Glomerular visceral epithelial cell (primary cell): Measurements from ENCODE around the gene SCAMP1.
A peak's percentile ranks its signal among the peaks of the same experiment; 100 is the strongest.
"Not testable (repeated sequence)": the region's sequence is repeated elsewhere in the genome, so short reads cannot be mapped to it uniquely, and the experiment has no call there.

Experiments used
- DNase-seq: peaks from one replicate; pipeline ENCODE4 v3.0.0-alpha.2; 2016; ENCODE audit errors: extremely low spot score

SCAMP1 gene, protein sequence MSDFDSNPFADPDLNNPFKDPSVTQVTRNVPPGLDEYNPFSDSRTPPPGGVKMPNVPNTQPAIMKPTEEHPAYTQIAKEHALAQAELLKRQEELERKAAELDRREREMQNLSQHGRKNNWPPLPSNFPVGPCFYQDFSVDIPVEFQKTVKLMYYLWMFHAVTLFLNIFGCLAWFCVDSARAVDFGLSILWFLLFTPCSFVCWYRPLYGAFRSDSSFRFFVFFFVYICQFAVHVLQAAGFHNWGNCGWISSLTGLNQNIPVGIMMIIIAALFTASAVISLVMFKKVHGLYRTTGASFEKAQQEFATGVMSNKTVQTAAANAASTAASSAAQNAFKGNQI

GRCh38 chr5:78359831-78360673 is at the start of gene SCAMP1:
Gene SCAMP1, plus strand, starts transcription at chr5:78360617. Its CDS starts 55 bp downstream, at chr5:78360672.
- DNase-seq = peak; percentile 96

DNA sequence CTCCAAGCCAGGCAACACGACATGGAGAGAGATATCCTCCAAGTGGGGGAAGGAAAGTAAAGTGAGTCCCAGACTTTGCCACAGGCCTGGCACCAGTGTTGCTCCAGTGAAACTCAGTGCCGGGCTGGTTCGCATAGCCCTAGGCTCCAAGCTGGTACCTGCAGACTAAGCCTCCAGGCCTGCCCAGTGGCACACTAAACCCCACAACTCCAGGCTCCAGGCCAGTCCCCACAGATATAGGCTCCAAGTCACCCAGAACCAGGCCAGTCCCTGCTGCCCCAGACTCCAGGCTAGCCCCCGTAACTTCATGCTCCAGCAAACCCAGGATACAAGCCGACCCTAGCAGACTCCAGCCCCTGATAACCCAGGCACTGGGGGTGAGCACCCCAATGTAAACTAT is 42.9 kb upstream of the SCAMP1 start:
- no peak for DNase-seq

DNA sequence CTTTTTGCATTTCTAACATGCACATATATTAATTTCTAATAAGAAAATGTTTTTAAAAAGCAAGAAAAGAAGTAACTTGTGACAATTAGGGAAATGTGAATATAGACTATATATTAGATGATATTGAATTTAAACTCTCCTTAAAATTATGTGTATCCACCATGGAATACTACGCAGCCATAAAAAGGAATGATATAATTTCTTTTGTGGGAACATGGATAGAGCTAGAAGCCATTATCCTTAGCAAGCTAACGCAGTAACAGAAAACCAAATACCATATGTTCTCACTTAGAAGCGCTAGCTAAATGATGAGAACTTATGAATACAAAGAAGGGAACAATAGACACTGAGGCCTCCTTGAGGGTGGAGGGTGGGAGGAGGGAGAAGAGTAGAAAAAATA is 42.1 kb upstream of the SCAMP1 start:
- DNase-seq = no peak

DNA sequence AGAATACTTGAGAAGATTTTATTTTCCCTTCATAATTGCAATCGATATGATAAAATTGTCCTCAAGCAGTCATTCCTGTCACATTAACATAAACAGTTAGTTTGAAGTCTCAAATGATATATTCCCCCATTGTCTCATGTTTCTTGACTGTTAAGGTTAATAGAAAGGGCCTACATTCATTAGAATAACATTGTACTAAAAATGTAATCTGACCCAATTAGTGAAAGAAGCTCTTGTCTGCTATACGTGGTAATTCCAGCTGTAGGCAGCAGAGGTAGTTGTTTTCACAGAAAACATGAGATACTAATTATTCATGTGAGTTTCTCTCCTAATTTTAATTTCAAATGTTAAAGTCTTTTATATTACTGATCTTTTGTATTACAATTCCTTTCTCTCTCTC is 40.0 kb upstream of the SCAMP1 start:
- peak; percentile 6 for DNase-seq

- no peak for DNase-seq
These were observed 37.2 kb upstream of the SCAMP1 start for GRCh38 chr5:78323241-78323640.

DNA sequence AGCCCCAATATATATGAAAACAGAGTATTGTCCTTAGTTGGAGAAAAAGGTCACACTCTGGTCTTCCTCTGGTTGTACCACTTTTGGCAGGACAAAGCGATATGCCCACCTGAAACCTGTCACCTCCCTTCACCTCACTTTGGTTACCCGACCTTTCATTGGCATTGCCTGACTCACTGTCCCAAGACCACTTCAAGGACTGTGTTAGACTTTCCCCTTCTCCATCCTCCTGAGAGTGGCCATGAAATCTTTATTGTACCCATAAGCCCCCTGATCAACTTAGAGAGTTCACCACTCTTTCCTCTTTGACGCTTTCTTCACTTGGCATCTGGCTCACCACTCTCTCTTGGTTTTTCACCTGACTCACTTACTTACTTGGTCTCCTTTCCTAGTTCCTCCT is 33.5 kb upstream of the SCAMP1 start:
- no peak for DNase-seq

DNA sequence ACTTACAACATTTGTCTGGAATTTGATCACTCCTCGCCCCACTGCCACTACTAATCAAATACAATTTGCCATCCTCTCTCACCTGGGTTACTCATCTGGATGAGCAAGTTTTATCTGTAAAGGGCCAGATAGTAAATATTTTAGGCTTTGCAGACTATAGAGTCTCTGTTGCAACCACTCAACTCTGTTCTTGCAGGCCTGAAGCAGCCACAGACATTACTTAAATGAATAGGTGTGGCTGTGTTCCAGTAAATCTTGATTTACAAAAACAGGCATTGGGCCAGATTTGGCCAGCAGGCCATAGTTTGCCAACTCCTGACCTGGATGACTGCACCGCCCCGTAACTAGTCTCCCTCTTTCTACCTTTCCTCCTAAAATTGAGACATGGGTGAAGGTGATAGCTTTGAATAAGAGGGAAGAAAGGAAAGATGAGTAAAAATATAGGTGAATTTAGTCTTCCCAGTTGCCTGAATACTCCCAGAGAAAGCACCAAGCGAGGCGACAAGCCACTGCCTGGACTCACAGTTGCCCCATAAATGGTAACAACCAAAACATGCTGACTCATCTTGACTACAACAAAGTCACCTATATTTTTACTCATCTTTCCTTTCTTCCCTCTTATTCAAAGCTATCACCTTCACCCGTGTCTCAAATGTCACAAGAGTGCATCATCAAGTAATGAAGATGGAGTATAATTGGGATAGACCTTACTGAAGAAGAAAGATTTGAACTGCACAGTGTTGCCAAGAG is 32.5 kb upstream of the SCAMP1 start:
- no peak for DNase-seq

- no peak for DNase-seq
These were observed 31.7 kb upstream of the SCAMP1 start for GRCh38 chr5:78328585-78329173.

DNA sequence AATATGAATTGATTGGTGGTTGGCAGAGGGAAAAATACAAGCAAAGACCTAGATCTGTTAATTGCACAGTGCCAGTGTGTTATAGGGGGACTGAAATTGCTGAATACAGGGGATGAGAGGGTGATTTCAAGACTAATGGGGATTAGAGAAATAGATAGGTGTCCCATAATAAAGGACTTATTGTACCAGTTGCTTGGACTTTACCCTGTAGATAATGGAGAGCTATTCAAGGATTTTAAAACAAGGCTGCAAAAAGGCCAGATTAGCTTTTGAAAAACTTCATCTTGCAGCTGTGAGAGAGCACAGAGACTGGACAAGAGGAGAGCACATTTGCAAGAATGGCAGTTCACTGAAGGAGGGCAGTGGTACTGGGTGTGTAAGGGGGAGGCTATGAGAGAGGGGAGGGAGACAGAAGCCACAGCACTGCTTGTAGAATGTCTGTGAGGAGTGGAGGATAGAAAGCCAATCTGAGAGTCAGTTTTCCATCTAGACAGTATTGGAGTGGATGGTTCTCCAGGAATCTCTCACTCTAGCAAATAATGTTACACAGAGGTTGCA is 28.8 kb upstream of the SCAMP1 start:
- DNase-seq = no peak

DNA sequence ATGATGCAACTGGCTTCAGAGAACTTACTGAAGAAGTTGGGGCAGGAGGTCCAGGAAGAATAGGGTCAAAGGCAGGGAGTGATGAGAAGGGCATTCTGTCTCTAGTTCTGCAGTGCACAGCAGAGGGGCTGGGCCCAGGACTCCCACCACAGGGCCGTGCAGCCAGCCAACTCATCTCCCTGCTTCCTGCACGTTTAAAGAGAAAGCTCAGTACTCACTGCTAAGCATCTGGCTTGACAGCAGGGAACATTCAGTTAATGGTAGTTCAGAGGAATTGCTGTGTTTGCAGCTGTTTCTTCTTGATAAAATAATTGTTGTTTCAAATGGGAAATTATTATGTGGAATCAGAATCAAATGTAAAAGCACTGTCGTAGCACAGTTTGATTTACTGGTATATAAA is 25.6 kb upstream of the SCAMP1 start:
- DNase-seq = no peak

GRCh38 chr5:78335976-78336375 is 24.4 kb upstream of the SCAMP1 start:
- no peak for DNase-seq

GRCh38 chr5:78336698-78337097 is 23.7 kb upstream of the SCAMP1 start:
- DNase-seq = no peak

DNA sequence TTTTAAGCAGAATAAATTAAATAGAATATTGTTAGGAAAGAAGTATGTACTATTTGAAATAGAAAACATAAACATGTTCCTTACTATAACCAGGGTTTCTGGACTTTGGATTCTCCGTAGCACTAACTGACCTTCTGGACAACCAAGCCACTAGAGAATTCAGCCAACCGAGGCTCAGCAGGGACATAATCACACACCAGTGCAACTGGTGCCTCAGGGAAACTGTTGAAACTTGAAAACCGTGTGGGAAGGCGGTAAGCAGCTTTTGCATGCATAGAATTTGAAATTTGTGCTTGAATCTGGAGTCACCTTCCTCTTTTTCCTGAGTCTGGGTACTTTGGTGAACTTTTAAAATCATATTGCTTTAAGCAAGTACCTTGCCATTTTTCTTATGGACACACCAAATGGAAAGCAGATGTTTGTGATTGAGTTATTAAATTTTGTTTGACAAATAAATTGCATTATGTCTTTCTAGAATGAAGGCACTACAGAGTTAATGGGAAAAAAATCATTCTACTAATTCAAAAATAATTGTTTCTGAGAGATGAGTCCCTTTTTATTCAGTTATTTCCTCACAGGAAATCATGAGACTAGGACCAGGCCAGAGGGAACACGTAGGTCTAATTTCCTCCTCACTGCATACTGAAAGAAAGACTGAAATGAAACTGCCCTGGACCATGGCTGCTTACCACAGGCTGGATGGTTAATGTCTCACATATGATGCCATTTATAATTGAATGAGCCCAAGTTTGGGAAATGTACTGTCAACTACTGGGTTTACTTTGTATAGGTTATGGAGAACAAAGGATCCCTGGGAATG is 20.6 kb upstream of the SCAMP1 start:
- DNase-seq = no peak

DNA sequence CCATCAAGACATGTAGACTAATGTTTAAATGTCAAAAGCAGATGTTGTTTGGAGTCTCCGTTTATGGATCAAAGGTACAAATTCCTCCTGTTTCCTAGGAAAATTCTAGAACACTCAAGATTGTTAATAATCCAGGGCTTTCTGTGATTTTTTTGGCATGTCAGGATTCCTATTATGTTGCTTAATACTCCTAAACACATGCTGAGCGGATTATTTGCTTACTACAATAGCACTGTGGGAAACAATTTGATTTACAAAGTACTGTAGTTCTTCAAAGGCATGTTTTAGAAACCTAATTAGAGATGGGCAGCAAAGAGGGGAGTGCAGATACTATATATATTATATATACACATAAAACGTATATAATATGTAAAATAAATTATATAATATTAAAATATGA is 19.0 kb upstream of the SCAMP1 start:
- no peak for DNase-seq

DNA sequence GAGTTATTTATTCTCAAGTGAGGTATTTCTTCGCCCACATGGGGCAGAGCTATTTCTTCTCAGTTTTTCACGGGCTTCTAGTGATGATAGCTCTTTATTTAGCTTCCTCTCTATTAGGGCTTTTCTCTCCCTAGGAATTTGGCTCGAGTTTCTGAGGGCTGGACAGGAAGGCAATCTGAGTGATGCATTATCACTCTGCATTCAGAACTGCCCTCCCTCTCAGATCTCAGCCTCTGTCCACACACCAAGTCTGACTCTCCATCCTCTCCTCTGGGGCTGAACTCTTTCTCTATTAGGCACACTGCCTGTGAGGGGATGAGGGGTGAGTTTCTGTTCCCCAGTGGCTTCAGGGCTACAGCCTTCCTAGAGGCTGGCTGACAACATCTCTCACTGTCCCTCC is 14.9 kb upstream of the SCAMP1 start:
- DNase-seq = no peak

DNA sequence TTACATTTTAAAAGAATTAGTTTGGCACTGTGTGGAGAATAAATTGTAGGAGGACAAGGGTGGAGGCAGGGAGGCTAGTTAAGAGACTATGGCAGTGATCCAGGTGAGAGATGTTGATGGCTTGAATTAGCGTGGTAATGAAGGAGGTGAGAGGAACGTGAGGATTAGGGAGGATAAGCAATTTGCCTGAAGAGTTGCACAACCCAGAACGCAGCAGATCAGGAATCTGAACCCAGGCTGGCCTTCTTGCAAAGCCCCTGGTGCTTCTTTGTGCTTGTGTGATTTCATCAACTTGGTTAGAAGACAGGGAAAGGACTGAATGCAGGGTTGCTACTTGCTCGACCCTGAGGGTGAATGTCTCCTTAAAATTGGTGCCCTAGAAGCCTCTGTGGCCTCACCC is 6.9 kb upstream of the SCAMP1 start:
- DNase-seq = no peak

GRCh38 chr5:78354066-78354670 is 6.2 kb upstream of the SCAMP1 start:
- no peak for DNase-seq

GRCh38 chr5:78355561-78355960 is 4.9 kb upstream of the SCAMP1 start:
- no peak for DNase-seq

- not testable (repeated sequence) for DNase-seq
These were observed 974 bp upstream of the SCAMP1 start for GRCh38 chr5:78359455-78359830.

DNA sequence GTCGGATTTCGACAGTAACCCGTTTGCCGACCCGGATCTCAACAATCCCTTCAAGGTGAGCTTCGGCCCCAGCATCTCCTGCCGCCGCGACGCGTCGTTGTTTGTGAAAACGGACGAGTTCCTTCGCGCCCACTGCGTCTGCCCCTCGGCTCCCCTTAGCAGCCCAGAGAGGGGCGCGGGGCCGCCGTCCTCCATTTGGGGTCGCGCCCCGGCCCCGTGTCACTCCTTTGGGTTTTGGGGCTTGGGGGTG is 182 bp downstream of the SCAMP1 start:
- no peak for DNase-seq
